Activated B cell treated with CpG ODN at 0.5 μM for 24 hours (primary cell): Measurements from ENCODE around the gene CSPG4. TPM values are rescaled to one million over a fixed set of nuclear protein-coding genes. Genes with fewer than 3 reads are reported as not detected.

Source experiments
- ATAC-seq: fragments of 200-7000 bp; cut with Tn5 transposase; one replicate; pipeline ENCODE4 v1.10.0; 2021; ENCODE audit warnings: low read depth, mild to moderate bottlenecking, moderate library complexity
- CTCF ChIA-PET: fragments of 350-600 bp; sonication (Branson Sonifier 250); formaldehyde crosslinking; loops from one replicate; lab custom pipeline; 2021; ENCODE audit warnings: antibody characterized with exemption; lab: Charles Lee
- POLR2A ChIA-PET: fragments of 350-600 bp; sonication (Branson Sonifier 250); formaldehyde crosslinking; loops from one replicate; lab custom pipeline; 2021; ENCODE audit warnings: antibody characterized with exemption; lab: Charles Lee
- DNase-seq: peaks from one replicate; pipeline ENCODE4 v3.0.0; 2022
- H3K27ac Mint-ChIP-seq: one replicate; pipeline ENCODE4 v1.8.0; 2020; ENCODE audit warnings: mixed read lengths
- H3K27me3 Mint-ChIP-seq: one replicate; pipeline ENCODE4 v1.8.0; 2021; ENCODE audit warnings: mixed read lengths
- H3K36me3 Mint-ChIP-seq: one replicate; pipeline ENCODE4 v1.8.0; 2021; ENCODE audit warnings: low read depth, mixed read lengths
- H3K4me1 Mint-ChIP-seq: one replicate; pipeline ENCODE4 v1.8.0; 2021; ENCODE audit warnings: mixed read lengths
- H3K4me3 Mint-ChIP-seq: one replicate; pipeline ENCODE4 v1.8.0; 2020; ENCODE audit warnings: mild to moderate bottlenecking, mixed read lengths
- H3K9me3 Mint-ChIP-seq: one replicate; pipeline ENCODE4 v1.8.0; 2020; ENCODE audit warnings: mixed read lengths
- intact Hi-C: fragments of 100-400 bp; cut with micrococcal nuclease; formaldehyde crosslinking; loops from one replicate; pipeline ENCODE4 v1.15.1; 2024
- total RNA-seq: library from RNA; stranded (reverse); gene quantifications from 2 replicates; pipeline ENCODE4 v1.2.3, GENCODE V29; 2022
- TF ChIP-seq, protein P1 (sequence below): fragments of 200-600 bp; IDR thresholded peaks from one replicate; pipeline ENCODE4 v1.8.0; 2022; ENCODE audit warnings: antibody characterized with exemption, mild to moderate bottlenecking

The CSPG4 gene
- total RNA-seq, 1 donor from 2014 or later = not detected

DNA sequence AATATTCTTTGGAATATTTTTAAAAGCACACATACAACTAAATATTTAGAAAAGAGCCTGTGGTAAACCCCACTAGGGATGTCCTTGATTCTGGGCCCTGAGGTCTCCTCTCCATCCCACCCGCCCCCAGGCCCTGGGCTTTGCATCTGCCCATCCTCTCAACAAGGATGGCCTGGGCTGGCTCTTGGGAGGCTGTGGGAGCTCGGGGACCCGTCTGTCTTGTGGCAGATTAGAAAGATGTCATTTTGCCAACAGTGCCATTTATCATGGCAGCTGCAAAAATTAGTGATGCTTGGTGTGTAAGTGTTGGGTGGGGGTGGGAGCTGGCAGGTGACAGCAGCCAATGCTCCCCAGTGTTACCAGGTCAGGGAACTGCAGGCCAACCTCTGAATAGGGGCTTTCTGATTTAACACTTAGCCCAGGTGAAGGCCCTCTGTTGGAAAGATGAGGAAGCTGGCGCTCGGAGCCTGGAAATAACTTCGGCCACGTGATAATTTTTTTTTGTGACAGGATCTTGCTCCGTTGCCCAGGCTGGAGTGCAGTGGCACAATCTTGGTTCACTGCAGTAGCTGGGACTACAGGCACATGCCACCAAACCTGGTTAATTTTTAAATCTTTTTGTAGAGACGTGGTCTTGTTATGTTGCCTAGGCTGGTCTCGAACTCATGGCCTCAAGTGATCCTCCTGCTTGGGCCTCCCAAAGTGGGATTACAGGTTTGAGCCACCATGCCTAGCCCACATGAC is 16.9 kb upstream of the CSPG4 start:
- ChIA-PET POLR2A (no interaction called here), CTCF (interaction anchor here (0.8 to 4.1 kb wide), 4 partner anchors 9 to 410 kb away, joined by 3 to 25 read pairs (median 14); no protein-coding TSS in a partner anchor)
- H3K4me1 Mint-ChIP-seq = peaks cover 16% of the 10 kb centered on the region
- no peak overlapping the region for H3K4me3 Mint-ChIP-seq
- no peak for ATAC-seq
- no peak for DNase-seq
- H3K9me3 Mint-ChIP-seq = no peaks in the 10 kb centered on the region
- no peak overlapping the region for H3K27ac Mint-ChIP-seq
- H3K27me3 Mint-ChIP-seq = peaks cover 15% of the 10 kb centered on the region
- H3K36me3 Mint-ChIP-seq = no peaks in the 10 kb centered on the region
- TF ChIP-seq, protein P1, sequence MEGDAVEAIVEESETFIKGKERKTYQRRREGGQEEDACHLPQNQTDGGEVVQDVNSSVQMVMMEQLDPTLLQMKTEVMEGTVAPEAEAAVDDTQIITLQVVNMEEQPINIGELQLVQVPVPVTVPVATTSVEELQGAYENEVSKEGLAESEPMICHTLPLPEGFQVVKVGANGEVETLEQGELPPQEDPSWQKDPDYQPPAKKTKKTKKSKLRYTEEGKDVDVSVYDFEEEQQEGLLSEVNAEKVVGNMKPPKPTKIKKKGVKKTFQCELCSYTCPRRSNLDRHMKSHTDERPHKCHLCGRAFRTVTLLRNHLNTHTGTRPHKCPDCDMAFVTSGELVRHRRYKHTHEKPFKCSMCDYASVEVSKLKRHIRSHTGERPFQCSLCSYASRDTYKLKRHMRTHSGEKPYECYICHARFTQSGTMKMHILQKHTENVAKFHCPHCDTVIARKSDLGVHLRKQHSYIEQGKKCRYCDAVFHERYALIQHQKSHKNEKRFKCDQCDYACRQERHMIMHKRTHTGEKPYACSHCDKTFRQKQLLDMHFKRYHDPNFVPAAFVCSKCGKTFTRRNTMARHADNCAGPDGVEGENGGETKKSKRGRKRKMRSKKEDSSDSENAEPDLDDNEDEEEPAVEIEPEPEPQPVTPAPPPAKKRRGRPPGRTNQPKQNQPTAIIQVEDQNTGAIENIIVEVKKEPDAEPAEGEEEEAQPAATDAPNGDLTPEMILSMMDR = no peak
- intact Hi-C loops = loop anchor here (5.0 to 10.0 kb wide), 2 partner anchors 198 to 325 kb away; partner anchors contain the start of gene TMEM266

DNA sequence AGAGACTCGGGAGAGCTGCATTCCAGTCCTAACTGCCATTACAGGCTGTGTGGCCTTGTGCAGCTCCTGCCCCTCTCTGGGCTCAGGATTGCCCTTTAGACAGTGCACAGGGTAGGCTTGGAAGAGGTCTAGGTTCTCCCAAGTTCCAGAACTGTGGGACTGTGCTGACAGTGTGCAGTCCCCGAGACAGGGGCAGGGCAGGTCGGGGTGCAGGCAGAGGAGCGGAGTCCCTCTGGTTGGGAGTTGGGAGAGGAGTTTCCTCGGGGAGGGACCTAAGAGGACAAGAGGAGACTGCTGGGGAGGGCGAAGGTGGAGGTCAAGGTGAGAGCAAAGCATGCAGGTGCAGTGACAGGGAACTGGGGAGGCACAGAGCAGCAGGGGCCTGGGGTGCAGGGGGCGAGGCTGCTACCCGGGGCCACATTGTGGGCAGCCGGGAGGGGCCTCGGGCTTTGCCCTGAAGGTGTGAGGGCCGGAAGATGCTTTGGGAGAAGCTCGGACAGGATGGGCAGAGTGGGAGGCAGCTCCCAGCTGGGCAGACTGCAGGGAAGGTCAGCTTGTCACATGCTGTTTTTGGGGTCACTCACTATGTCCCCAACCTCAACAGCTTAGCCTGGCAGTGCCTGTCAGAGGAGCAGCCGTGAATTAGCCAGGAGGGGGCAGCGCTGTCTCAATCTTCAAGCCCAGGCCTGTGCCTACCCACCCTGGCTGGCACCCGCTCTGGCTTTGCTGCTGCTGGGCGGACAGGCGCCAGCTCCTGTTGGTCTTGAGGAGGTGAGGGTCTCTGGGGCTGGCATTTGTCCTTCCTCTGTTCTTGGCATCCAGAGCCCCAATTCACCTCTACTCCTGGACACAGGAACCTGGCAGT is 15.4 kb upstream of the CSPG4 start:
- TF ChIP-seq, protein P1 = no peak
- Mint-ChIP-seq H3K4me1 (peaks cover 20% of the 10 kb centered on the region), H3K9me3 (no peaks in the 10 kb centered on the region), H3K27me3 (peaks cover 12% of the 10 kb centered on the region), H3K36me3 (no peaks in the 10 kb centered on the region), H3K4me3 (no peak overlapping the region), H3K27ac (no peak overlapping the region)
- POLR2A ChIA-PET = no interaction called here
- DNase-seq (peak; percentile 52), ATAC-seq (peak; percentile 75)
- intact Hi-C loops = loop anchor here (1.0 to 5.0 kb wide), 4 partner anchors 74 to 423 kb away; no protein-coding TSS in a partner anchor
- CTCF ChIA-PET = interaction anchor here (0.8 to 4.1 kb wide), 7 partner anchors 8 to 411 kb away, joined by 3 to 25 read pairs (median 6); no protein-coding TSS in a partner anchor

GRCh38 chr15:75727031-75727531 is 14.4 kb upstream of the CSPG4 start:
- H3K4me3 Mint-ChIP-seq = no peak overlapping the region
- ATAC-seq (no peak), DNase-seq (no peak)
- ChIA-PET POLR2A (no interaction called here), CTCF (interaction anchor here (1.0 to 4.1 kb wide), 4 partner anchors 7 to 412 kb away, joined by 3 to 25 read pairs (median 11); no protein-coding TSS in a partner anchor)
- H3K27ac Mint-ChIP-seq = no peak overlapping the region
- peaks cover 9% of the 10 kb centered on the region for H3K27me3 Mint-ChIP-seq
- peaks cover 13% of the 10 kb centered on the region for H3K4me1 Mint-ChIP-seq
- TF ChIP-seq, protein P1 = no peak
- intact Hi-C loops = loop anchor here (5.0 kb wide), 1 partner anchor 200 kb away; no protein-coding TSS in a partner anchor
- H3K36me3 Mint-ChIP-seq = no peaks in the 10 kb centered on the region
- H3K9me3 Mint-ChIP-seq = no peaks in the 10 kb centered on the region

DNA sequence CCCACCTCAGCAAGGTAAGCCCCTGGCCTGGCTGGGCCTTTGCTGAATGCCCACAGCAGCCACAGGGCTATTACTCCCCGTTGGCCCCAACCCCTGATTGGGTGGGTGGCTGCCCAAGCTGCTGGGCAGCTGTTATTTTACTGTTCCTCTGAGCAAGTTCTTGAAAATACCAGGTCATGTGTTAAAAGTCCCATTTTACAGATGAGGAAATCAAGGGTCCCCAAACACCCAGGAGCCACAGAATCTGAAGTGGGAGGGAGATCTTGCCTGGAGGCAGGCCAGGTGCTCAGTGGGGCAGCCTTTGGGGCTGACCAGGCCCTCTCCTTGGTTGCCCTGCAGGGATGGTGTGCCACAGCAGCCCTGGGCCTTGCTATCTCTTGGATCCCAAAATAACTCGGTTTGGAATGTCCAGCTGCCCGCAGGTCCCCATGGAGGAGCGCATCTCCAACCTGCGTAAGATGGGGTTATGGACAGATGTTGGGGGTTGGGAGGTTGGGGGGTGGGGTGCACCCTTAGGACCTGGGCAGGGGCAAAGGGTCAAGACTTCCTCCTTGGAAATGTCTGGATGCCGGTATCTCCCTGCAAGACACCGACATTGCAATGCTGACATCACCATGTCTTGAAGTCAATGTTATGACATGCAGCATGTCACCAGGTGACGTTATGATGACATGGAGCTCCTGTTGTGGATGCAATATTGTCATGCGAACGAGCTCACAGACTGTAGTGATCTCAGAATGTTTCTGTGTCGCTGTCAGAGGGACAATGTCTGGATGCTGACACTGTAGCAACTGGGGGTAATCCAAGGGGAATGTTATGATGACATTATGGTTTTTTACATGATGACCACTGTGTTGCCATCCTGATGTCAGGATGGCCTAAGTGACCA is 13.3 kb upstream of the CSPG4 start:
- intact Hi-C loops = loop anchor here (5.0 kb wide), 1 partner anchor 201 kb away; no protein-coding TSS in a partner anchor
- Mint-ChIP-seq H3K4me1 (peaks cover 12% of the 10 kb centered on the region), H3K9me3 (no peaks in the 10 kb centered on the region), H3K27me3 (peaks cover 17% of the 10 kb centered on the region), H3K36me3 (no peaks in the 10 kb centered on the region), H3K4me3 (no peak overlapping the region), H3K27ac (no peak overlapping the region)
- POLR2A ChIA-PET = no interaction called here
- TF ChIP-seq, protein P1 = no peak
- DNase-seq (no peak), ATAC-seq (no peak)
- CTCF ChIA-PET = interaction anchor here (1.0 to 4.1 kb wide), 2 partner anchors 32 to 77 kb away, joined by 3 to 25 read pairs; no protein-coding TSS in a partner anchor
